ENCODE data around the gene BCAS3.

BCAS3 gene

DNA sequence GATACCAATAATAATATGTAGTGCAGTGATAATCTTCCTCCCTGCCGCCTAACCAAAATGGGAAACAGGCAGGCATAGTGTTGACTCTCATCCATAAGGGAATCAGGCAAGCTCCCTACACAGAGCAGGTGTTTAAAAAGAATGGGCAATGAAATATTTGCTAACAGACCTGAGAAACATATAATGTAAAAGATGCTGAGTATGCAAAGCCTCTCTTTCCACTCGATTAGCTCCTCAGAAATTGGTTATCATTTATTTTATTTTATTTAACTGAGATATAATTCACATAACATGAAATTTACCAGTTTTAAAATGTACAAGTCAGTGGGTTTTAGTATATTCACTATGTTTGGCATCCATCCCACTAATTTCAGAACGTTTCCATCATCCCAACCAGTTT lies 404.3 kb downstream of the BCAS3 start (continued):
- TF ChIP-seq, protein P1, sequence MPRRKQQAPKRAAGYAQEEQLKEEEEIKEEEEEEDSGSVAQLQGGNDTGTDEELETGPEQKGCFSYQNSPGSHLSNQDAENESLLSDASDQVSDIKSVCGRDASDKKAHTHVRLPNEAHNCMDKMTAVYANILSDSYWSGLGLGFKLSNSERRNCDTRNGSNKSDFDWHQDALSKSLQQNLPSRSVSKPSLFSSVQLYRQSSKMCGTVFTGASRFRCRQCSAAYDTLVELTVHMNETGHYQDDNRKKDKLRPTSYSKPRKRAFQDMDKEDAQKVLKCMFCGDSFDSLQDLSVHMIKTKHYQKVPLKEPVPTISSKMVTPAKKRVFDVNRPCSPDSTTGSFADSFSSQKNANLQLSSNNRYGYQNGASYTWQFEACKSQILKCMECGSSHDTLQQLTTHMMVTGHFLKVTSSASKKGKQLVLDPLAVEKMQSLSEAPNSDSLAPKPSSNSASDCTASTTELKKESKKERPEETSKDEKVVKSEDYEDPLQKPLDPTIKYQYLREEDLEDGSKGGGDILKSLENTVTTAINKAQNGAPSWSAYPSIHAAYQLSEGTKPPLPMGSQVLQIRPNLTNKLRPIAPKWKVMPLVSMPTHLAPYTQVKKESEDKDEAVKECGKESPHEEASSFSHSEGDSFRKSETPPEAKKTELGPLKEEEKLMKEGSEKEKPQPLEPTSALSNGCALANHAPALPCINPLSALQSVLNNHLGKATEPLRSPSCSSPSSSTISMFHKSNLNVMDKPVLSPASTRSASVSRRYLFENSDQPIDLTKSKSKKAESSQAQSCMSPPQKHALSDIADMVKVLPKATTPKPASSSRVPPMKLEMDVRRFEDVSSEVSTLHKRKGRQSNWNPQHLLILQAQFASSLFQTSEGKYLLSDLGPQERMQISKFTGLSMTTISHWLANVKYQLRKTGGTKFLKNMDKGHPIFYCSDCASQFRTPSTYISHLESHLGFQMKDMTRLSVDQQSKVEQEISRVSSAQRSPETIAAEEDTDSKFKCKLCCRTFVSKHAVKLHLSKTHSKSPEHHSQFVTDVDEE (CRISPR knock-in tag; IDR thresholded peaks at IDR 0.05) = no peak
- no peak for TF ChIP-seq TCF4 (CRISPR knock-in tag; IDR thresholded peaks at IDR 0.05; ENCODE audit: borderline replicate concordance)

DNA sequence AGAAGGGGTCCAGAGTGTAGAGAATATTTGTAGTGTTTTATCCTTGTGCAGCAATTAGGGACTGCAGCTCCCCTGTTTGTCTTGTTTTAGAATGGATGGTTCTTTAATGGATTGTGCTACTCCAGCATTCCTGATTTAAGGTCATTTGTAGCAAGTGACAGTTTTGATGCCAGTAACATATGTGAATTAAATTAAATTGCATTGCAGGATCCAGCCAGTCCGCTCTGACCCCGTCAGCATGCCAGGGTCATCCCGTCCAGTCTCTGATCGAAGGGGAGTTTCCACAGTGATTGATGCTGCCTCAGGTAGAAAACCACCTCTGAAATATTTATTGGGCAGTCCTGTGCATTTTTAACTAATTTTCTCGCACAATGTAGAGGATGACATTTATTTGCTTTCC lies 406.6 kb downstream of the BCAS3 start:
- TF ChIP-seq PPARA (CRISPR knock-in tag; IDR thresholded peaks at IDR 0.05; ENCODE audit: borderline replicate concordance) (no peak), ZNF70 (CRISPR knock-in tag; IDR thresholded peaks at IDR 0.05) (no peak), ISL1 (CRISPR knock-in tag; IDR thresholded peaks at IDR 0.05) (no peak), BACH2 (CRISPR knock-in tag; IDR thresholded peaks at IDR 0.05; ENCODE audit: borderline replicate concordance) (no peak), ZNF8 (CRISPR knock-in tag; IDR thresholded peaks at IDR 0.05) (no peak), ARNTL (CRISPR knock-in tag; IDR thresholded peaks at IDR 0.05; ENCODE audit: borderline replicate concordance, low read depth) (no peak), TCF4 (CRISPR knock-in tag; IDR thresholded peaks at IDR 0.05; ENCODE audit: borderline replicate concordance) (no peak), ZFP3 (CRISPR knock-in tag; IDR thresholded peaks at IDR 0.05) (no peak), CREB5 (CRISPR knock-in tag; IDR thresholded peaks at IDR 0.05; ENCODE audit: low read depth) (no peak), ESRRG (CRISPR knock-in tag; IDR thresholded peaks at IDR 0.05) (no peak), ZC3H10 (CRISPR knock-in tag; IDR thresholded peaks at IDR 0.05) (no peak)
- TF ChIP-seq, protein P2, sequence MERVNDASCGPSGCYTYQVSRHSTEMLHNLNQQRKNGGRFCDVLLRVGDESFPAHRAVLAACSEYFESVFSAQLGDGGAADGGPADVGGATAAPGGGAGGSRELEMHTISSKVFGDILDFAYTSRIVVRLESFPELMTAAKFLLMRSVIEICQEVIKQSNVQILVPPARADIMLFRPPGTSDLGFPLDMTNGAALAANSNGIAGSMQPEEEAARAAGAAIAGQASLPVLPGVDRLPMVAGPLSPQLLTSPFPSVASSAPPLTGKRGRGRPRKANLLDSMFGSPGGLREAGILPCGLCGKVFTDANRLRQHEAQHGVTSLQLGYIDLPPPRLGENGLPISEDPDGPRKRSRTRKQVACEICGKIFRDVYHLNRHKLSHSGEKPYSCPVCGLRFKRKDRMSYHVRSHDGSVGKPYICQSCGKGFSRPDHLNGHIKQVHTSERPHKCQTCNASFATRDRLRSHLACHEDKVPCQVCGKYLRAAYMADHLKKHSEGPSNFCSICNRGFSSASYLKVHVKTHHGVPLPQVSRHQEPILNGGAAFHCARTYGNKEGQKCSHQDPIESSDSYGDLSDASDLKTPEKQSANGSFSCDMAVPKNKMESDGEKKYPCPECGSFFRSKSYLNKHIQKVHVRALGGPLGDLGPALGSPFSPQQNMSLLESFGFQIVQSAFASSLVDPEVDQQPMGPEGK (CRISPR knock-in tag; IDR thresholded peaks at IDR 0.05; ENCODE audit: borderline replicate concordance) = no peak
- TF ChIP-seq, protein P1 (CRISPR knock-in tag; IDR thresholded peaks at IDR 0.05) = no peak
- ATAC-seq = no peak

GRCh38 chr17:61087024-61087423 lies 409.4 kb downstream of the BCAS3 start:
- TF ChIP-seq ZNF70 (CRISPR knock-in tag; IDR thresholded peaks at IDR 0.05) (no peak), ISL1 (CRISPR knock-in tag; IDR thresholded peaks at IDR 0.05) (no peak), CSDC2 (CRISPR knock-in tag; IDR thresholded peaks at IDR 0.05) (no peak), RARB (CRISPR knock-in tag; IDR thresholded peaks at IDR 0.05) (no peak), ZNF565 (CRISPR knock-in tag; conservative IDR thresholded peaks at IDR 0.05; ENCODE audit: low read depth) (no peak), ZFP3 (CRISPR knock-in tag; IDR thresholded peaks at IDR 0.05) (no peak), SNAI2 (CRISPR knock-in tag; IDR thresholded peaks at IDR 0.05) (no peak), CREB5 (CRISPR knock-in tag; IDR thresholded peaks at IDR 0.05; ENCODE audit: low read depth) (no peak), ZNF8 (CRISPR knock-in tag; IDR thresholded peaks at IDR 0.05) (no peak), ESRRG (CRISPR knock-in tag; IDR thresholded peaks at IDR 0.05) (no peak), TOX (CRISPR knock-in tag; IDR thresholded peaks at IDR 0.05; ENCODE audit: borderline replicate concordance) (no peak), PPARA (CRISPR knock-in tag; IDR thresholded peaks at IDR 0.05; ENCODE audit: borderline replicate concordance) (no peak), ZC3H10 (CRISPR knock-in tag; IDR thresholded peaks at IDR 0.05) (no peak), TCF4 (CRISPR knock-in tag; IDR thresholded peaks at IDR 0.05; ENCODE audit: borderline replicate concordance) (no peak)
- TF ChIP-seq, protein P2 (CRISPR knock-in tag; IDR thresholded peaks at IDR 0.05; ENCODE audit: borderline replicate concordance) = no peak
- no peak for ATAC-seq
